HL-60 (cell line): ENCODE data around the gene AP5M1.

ENCODE experiments used
- GABPA ChIP-seq: IDR thresholded peaks from 2 replicates; pipeline ENCODE4 v1.6.1; 2012; ENCODE audit warnings: low read depth
- POLR2AphosphoS5 ChIP-seq: IDR thresholded peaks from 2 replicates; pipeline ENCODE4 v1.6.1; 2012; ENCODE audit warnings: low read depth
- SPI1 ChIP-seq: IDR thresholded peaks from 2 replicates; pipeline ENCODE4 v1.6.1; 2012; ENCODE audit warnings: low read depth, mild to moderate bottlenecking, borderline replicate concordance
- TF ChIP-seq, protein P1 (sequence below): IDR thresholded peaks from one replicate; pipeline ENCODE4 v1.5.1; 2011; ENCODE audit warnings: low read length, control low read depth, inconsistent platforms; ENCODE audit not compliant: insufficient read depth
- TF ChIP-seq, protein P2 (sequence below): IDR thresholded peaks from 2 replicates; pipeline ENCODE4 v1.6.1; 2012; ENCODE audit warnings: low read depth; ENCODE audit not compliant: insufficient replicate concordance

DNA sequence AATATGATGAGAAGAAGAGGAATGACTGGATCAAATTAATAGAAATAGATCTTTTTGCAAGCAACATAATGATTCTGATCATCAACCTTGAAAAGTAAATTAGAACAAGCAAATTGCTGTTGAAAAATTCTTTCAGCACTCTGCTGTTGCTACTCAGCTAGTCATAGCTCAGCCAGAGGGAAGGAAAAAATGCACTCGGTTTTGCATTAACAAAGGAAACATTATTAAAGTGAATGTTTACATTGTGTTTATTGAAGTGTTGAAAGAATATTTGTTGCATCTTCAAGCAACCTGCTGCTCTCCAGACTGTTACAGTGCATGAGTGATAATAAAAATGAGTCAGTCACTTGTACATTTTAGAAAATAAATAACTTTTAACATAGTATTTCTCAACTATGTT is 26.5 kb downstream of the AP5M1 start:
- TF ChIP-seq POLR2AphosphoS5 (no peak), SPI1 (no peak), GABPA (no peak)
- TF ChIP-seq, protein P1, sequence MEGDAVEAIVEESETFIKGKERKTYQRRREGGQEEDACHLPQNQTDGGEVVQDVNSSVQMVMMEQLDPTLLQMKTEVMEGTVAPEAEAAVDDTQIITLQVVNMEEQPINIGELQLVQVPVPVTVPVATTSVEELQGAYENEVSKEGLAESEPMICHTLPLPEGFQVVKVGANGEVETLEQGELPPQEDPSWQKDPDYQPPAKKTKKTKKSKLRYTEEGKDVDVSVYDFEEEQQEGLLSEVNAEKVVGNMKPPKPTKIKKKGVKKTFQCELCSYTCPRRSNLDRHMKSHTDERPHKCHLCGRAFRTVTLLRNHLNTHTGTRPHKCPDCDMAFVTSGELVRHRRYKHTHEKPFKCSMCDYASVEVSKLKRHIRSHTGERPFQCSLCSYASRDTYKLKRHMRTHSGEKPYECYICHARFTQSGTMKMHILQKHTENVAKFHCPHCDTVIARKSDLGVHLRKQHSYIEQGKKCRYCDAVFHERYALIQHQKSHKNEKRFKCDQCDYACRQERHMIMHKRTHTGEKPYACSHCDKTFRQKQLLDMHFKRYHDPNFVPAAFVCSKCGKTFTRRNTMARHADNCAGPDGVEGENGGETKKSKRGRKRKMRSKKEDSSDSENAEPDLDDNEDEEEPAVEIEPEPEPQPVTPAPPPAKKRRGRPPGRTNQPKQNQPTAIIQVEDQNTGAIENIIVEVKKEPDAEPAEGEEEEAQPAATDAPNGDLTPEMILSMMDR, result no peak
- TF ChIP-seq, protein P2, sequence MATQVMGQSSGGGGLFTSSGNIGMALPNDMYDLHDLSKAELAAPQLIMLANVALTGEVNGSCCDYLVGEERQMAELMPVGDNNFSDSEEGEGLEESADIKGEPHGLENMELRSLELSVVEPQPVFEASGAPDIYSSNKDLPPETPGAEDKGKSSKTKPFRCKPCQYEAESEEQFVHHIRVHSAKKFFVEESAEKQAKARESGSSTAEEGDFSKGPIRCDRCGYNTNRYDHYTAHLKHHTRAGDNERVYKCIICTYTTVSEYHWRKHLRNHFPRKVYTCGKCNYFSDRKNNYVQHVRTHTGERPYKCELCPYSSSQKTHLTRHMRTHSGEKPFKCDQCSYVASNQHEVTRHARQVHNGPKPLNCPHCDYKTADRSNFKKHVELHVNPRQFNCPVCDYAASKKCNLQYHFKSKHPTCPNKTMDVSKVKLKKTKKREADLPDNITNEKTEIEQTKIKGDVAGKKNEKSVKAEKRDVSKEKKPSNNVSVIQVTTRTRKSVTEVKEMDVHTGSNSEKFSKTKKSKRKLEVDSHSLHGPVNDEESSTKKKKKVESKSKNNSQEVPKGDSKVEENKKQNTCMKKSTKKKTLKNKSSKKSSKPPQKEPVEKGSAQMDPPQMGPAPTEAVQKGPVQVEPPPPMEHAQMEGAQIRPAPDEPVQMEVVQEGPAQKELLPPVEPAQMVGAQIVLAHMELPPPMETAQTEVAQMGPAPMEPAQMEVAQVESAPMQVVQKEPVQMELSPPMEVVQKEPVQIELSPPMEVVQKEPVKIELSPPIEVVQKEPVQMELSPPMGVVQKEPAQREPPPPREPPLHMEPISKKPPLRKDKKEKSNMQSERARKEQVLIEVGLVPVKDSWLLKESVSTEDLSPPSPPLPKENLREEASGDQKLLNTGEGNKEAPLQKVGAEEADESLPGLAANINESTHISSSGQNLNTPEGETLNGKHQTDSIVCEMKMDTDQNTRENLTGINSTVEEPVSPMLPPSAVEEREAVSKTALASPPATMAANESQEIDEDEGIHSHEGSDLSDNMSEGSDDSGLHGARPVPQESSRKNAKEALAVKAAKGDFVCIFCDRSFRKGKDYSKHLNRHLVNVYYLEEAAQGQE, result no peak
